Esophagus squamous epithelium (tissue), 5 donors: Measurements from ENCODE around the gene DCAKD. TPM values are rescaled to one million over a fixed set of nuclear protein-coding genes. Genes with fewer than 3 reads are reported as not detected.
A peak's percentile ranks its signal among the peaks of the same experiment; 100 is the strongest.
"Not testable (repeated sequence)": the region's sequence is repeated elsewhere in the genome, so short reads cannot be mapped to it uniquely, and the experiment has no call there.

Experiments used
- DNase-seq: peaks from one replicate; lab custom pipeline; 2025; lab: John Stamatoyannopoulos, UW
- H3K27ac ChIP-seq, 4 donors: fragments of 200-600 bp; sonication (generic); one replicate each; pipeline ENCODE4 v1.5.1; 2016 to 2019; ENCODE audit warnings: mild to moderate bottlenecking in 1 of 4
- H3K27me3 ChIP-seq, 4 donors: fragments of 200-600 bp; sonication (generic); 1 replicate in 3 of 4; 2 replicates in 1 of 4; pipeline versions ENCODE4 v1.5.1 to v1.6.0; 2017 to 2021; ENCODE audit warnings: antibody characterized with exemption in 1 of 4
- H3K36me3 ChIP-seq, 3 donors: fragments of 200-600 bp; sonication (generic); one replicate each; pipeline ENCODE4 v1.5.1; 2016 to 2019
- H3K4me1 ChIP-seq, 3 donors: fragments of 200-600 bp; sonication (generic); one replicate each; pipeline ENCODE4 v1.5.1; 2017 to 2019
- H3K4me3 ChIP-seq, 4 donors: fragments of 200-600 bp; sonication (generic); 1 replicate in 3 of 4; 2 replicates in 1 of 4; pipeline ENCODE4 v1.5.1; 2016 to 2019; ENCODE audit warnings: mild to moderate bottlenecking in 2 of 4, moderate library complexity in 1 of 4
- H3K9me3 ChIP-seq, 3 donors: fragments of 200-600 bp; sonication (generic); one replicate each; pipeline ENCODE4 v1.5.1; 2016 to 2019
- CTCF ChIP-seq, 6 experiments: fragments of 450-650 bp in 4 of 6; fragments of 200-600 bp in 2 of 6; sonication (generic) in 2 of 6; IDR thresholded peaks; one replicate each; pipeline ENCODE4 v1.5.1; 2016 to 2019; ENCODE audit warnings: antibody characterized with exemption in 6 of 6, mild to moderate bottlenecking in 4 of 6, moderate library complexity in 4 of 6
- POLR2A ChIP-seq, 4 donors: fragments of 450-650 bp; IDR thresholded peaks; one replicate each; pipeline ENCODE4 v1.6.1; 2017; ENCODE audit warnings: antibody characterized with exemption in 4 of 4, mild to moderate bottlenecking in 4 of 4, moderate library complexity in 3 of 4
- WGBS, 2 donors: methylation state at CpG; one replicate each; pipeline ENCODE4 v1.1.5; 2018; 5-methylcytosine and 5-hydroxymethylcytosine counted together
- intact Hi-C: fragments of 100-400 bp; cut with DNase I; formaldehyde crosslinking; loops from one replicate; pipeline ENCODE4 v1.15.0; 2022
- total RNA-seq, 4 donors: library from RNA; depleted of rRNA; stranded (reverse); fragments of >200 nt; gene quantifications; one replicate each; pipeline ENCODE4 v1.1.0, GENCODE V29; 2016
- donor health status: DM: yes; HTN: yes; CAD: no.

Gene DCAKD
- total RNA-seq, 4 donors from 2014 or later, result 23.8 to 44.1 (median 34.7) TPM

GRCh38 chr17:45060382-45060796, 9.0 kb upstream of the DCAKD start:
- no peak for DNase-seq
- intact Hi-C loops, result no loop called here
- TF ChIP-seq CTCF (IDR thresholded peaks at IDR 0.05), result no peak
- no peak for TF ChIP-seq POLR2A (IDR thresholded peaks at IDR 0.05)
- Histone ChIP-seq H3K27ac (peak overlapping the region; percentile 93 to 98 (median 96)), H3K4me3 (peak overlapping the region; percentile 65 to 91 (median 74)), H3K36me3 (no peaks in the 10 kb centered on the region), H3K27me3 (no peaks in the 10 kb centered on the region), H3K4me1 (peaks cover 25 to 57% (median 40%) of the 10 kb centered on the region in 3 donors), H3K9me3 (no peaks in the 10 kb centered on the region)
- WGBS, 2 donors, result 6 to 10% methylated on average over 13 to 15 of the region's 15 CpGs

GRCh38 chr17:45052052-45052772, 780 bp upstream of the DCAKD start:
- 10% methylated on average over 18 to 25 of the region's 36 CpGs for WGBS, 2 donors
- DNase-seq, result no peak
- H3K4me3 ChIP-seq, result peak overlapping the region; percentile 26 to 68 (median 52)

GRCh38 chr17:45051720-45052051, 254 bp upstream of the DCAKD start:
- WGBS, 2 donors, result no CpG with 5 or more reads among the region's 54 CpGs
- peaks cover 22 to 57% (median 36%) of the 10 kb centered on the region in 3 donors for H3K4me1 ChIP-seq
- intact Hi-C loops, result loop anchor here (5.0 kb wide), 1 partner anchor 41 kb away; no protein-coding TSS in a partner anchor
- H3K36me3 ChIP-seq, H3K9me3 ChIP-seq, DNase-seq, H3K27me3 ChIP-seq: not testable (repeated sequence)
- H3K27ac ChIP-seq, result peak overlapping the region; percentile 85 to 99 (median 94)
- peak overlapping the region; percentile 26 to 86 (median 52) for H3K4me3 ChIP-seq

More at GRCh38 chr17:45052052-45052772, 780 bp upstream of the DCAKD start:
- Histone ChIP-seq H3K27ac (peak overlapping the region; percentile 85 to 98 (median 94)), H3K9me3 (no peaks in the 10 kb centered on the region), H3K36me3 (no peaks in the 10 kb centered on the region), H3K4me1 (peaks cover 22 to 53% (median 34%) of the 10 kb centered on the region in 3 donors), H3K27me3 (no peaks in the 10 kb centered on the region)
- TF ChIP-seq CTCF (IDR thresholded peaks at IDR 0.05) (peak in 1 of 6 experiments; percentile 3), POLR2A (IDR thresholded peaks at IDR 0.05) (peak in 2 of 4 donors; percentile 71 to 78)
- intact Hi-C loops, result loop anchor here (5.0 kb wide), 1 partner anchor 40 kb away; no protein-coding TSS in a partner anchor

- Histone ChIP-seq H3K9me3 (no peaks in the 10 kb centered on the region), H3K4me3 (peak overlapping the region; percentile 48 to 86 (median 57)), H3K27ac (peak overlapping the region; percentile 94 to 99 (median 97)), H3K4me1 (peaks cover 25 to 69% (median 46%) of the 10 kb centered on the region in 3 donors), H3K27me3 (no peaks in the 10 kb centered on the region), H3K36me3 (no peaks in the 10 kb centered on the region)
- TF ChIP-seq CTCF (IDR thresholded peaks at IDR 0.05), result no peak
- TF ChIP-seq POLR2A (IDR thresholded peaks at IDR 0.05), result no peak
- DNase-seq, result no peak
- intact Hi-C loops, result loop anchor here (5.0 kb wide), 1 partner anchor 42 kb away; no protein-coding TSS in a partner anchor
- 1 to 2% methylated on average over 13 to 14 of the region's 14 CpGs for WGBS, 2 donors
Observed at GRCh38 chr17:45050481-45051059, 862 bp downstream of the DCAKD start.

GRCh38 chr17:45048795-45049563, 2.5 kb downstream of the DCAKD start:
- 78 to 80% methylated on average over 8 of the region's 8 CpGs for WGBS, 2 donors
- no peaks in the 10 kb centered on the region for H3K36me3 ChIP-seq
- no peak for DNase-seq
- H3K27me3 ChIP-seq, result no peaks in the 10 kb centered on the region
- no peaks in the 10 kb centered on the region for H3K9me3 ChIP-seq
- peak overlapping the region; percentile 84 to 99 (median 90) for H3K27ac ChIP-seq
- intact Hi-C loops, result no loop called here
- no peak overlapping the region for H3K4me3 ChIP-seq
- peaks cover 31 to 84% (median 60%) of the 10 kb centered on the region in 3 donors for H3K4me1 ChIP-seq
- TF ChIP-seq POLR2A (IDR thresholded peaks at IDR 0.05) (no peak), CTCF (IDR thresholded peaks at IDR 0.05) (peak in 4 of 6 experiments; percentile 17 to 47 (median 32))
